ENCODE measurements around the gene LGALS1. TPM values are rescaled to one million over a fixed set of nuclear protein-coding genes. Genes with fewer than 3 reads are reported as not detected.

The LGALS1 gene
- total RNA-seq, 4 donors from 2014 or later, result 44.8 to 352 (median 73.5) TPM

GRCh38 chr22:37636186-37636948, 39.1 kb upstream of the LGALS1 start:
- Histone ChIP-seq H3K27ac (peak overlapping the region; percentile 87 to 98 (median 94)), H3K4me3 (no peak overlapping the region), H3K4me1 (peaks cover 20 to 73% (median 61%) of the 10 kb centered on the region in 4 donors), H3K27me3 (no peaks in the 10 kb centered on the region), H3K36me3 (peaks cover 0 to 14% (median 0%) of the 10 kb centered on the region in 3 donors), H3K9me3 (no peaks in the 10 kb centered on the region)
- TF ChIP-seq CTCF (IDR thresholded peaks at IDR 0.05), result peak in 4 of 6 experiments; percentile 12 to 32 (median 28)
- peak in 1 of 2 donors; percentile 13 for TF ChIP-seq POLR2A (IDR thresholded peaks at IDR 0.05)
- peak in 2 of 3 donors; percentile 68 to 82 for DNase-seq

- DNase-seq, result no peak
- peak overlapping the region; percentile 87 to 98 (median 94) for H3K27ac ChIP-seq
- peaks cover 0 to 9% (median 0%) of the 10 kb centered on the region in 3 donors for H3K36me3 ChIP-seq
- TF ChIP-seq CTCF (IDR thresholded peaks at IDR 0.05) (no peak), POLR2A (IDR thresholded peaks at IDR 0.05) (no peak)
- peaks cover 22 to 75% (median 62%) of the 10 kb centered on the region in 4 donors for H3K4me1 ChIP-seq
- no peaks in the 10 kb centered on the region for H3K9me3 ChIP-seq
- H3K4me3 ChIP-seq, result no peak overlapping the region
- H3K27me3 ChIP-seq, result no peaks in the 10 kb centered on the region
Observed at GRCh38 chr22:37636949-37637273, 38.5 kb upstream of the LGALS1 start.

GRCh38 chr22:37638391-37639069, 36.9 kb upstream of the LGALS1 start:
- peak in 1 of 6 experiments; percentile 20 for TF ChIP-seq CTCF (IDR thresholded peaks at IDR 0.05)
- TF ChIP-seq POLR2A (IDR thresholded peaks at IDR 0.05), result peak; percentile 18 to 93
- Histone ChIP-seq H3K36me3 (peaks cover 0 to 10% (median 0%) of the 10 kb centered on the region in 3 donors), H3K9me3 (no peaks in the 10 kb centered on the region), H3K4me1 (peaks cover 28 to 80% (median 61%) of the 10 kb centered on the region in 4 donors), H3K27ac (peak overlapping the region; percentile 87 to 98 (median 94)), H3K27me3 (no peaks in the 10 kb centered on the region), H3K4me3 (peak overlapping the region; percentile 54 to 85 (median 78))
- peak; percentile 51 to 89 (median 88) for DNase-seq

GRCh38 chr22:37639070-37639760, 36.2 kb upstream of the LGALS1 start, which contains the start of gene SH3BP1:
Gene SH3BP1 (plus strand): TSS chr22:37639669. CDS start chr22:37639788, 119 bp downstream.
- DNase-seq, result peak; percentile 75 to 87 (median 85)
- H3K36me3 ChIP-seq, result peaks cover 0 to 10% (median 0%) of the 10 kb centered on the region in 3 donors
- H3K4me1 ChIP-seq, result peaks cover 21 to 77% (median 57%) of the 10 kb centered on the region in 4 donors
- H3K27ac ChIP-seq, result peak within 1 kb of the TSS; percentile 87 to 98 (median 94)
- no peaks in the 10 kb centered on the region for H3K9me3 ChIP-seq
- no peaks in the 10 kb centered on the region for H3K27me3 ChIP-seq
- TF ChIP-seq CTCF (IDR thresholded peaks at IDR 0.05) (peak in 2 of 6 experiments; percentile 13 to 25), POLR2A (IDR thresholded peaks at IDR 0.05) (peak; percentile 57 to 70)
- peak within 1 kb of the TSS; percentile 54 to 85 (median 78) for H3K4me3 ChIP-seq

All from Peyer's patch (tissue), 4 donors.